Measurements from ENCODE around the gene TRMT2B. TPM values are rescaled to one million over a fixed set of nuclear protein-coding genes. Genes with fewer than 3 reads are reported as not detected.

The TRMT2B gene
- total and polyA plus RNA-seq, 4 donors: 7.9 to 22.4 (median 14.8) TPM

DNA sequence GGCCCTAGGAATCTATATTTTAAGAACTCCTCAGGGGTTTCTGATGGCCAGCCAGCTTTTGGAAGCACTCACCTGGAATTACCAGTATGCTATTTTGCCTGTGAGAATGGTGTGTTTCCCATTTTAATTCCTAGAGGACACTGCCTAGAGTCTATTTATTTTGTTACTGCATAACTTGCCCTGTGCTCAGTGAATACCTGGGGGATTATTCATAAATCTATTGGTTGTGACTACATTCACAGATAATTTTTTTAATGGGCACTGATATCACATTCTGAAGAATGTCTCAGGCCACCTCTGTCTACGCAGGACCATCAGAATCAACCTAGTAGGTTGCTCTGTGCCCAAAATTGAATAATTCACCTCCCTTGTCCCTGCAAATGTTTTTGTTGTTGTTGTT, 75.7 kb downstream of the TRMT2B start:
- H3K4me1 ChIP-seq (ENCODE audit: control insufficient read depth in 5 of 5, insufficient read depth in 5 of 5, low read length in 5 of 5): no peaks in the 10 kb centered on the region
- H3K9me3 ChIP-seq (ENCODE audit: control insufficient read depth in 4 of 4, insufficient read depth in 3 of 4, low read length in 3 of 4): peaks cover 0 to 2% (median 0%) of the 10 kb centered on the region in 4 donors
- DNase-seq (no peak), ATAC-seq (ENCODE audit: insufficient read depth, low FRiP score) (no peak)
- H3K9ac ChIP-seq (ENCODE audit: insufficient read depth in 1 of 2, low read length in 2 of 2): no peak overlapping the region
- H3K36me3 ChIP-seq (ENCODE audit: control insufficient read depth in 4 of 4, insufficient read depth in 4 of 4, low read length in 4 of 4): no peaks in the 10 kb centered on the region
- no peak overlapping the region for H3K27ac ChIP-seq (ENCODE audit: low read depth in 1 of 2, low read length in 1 of 2)
- H3K27me3 ChIP-seq (ENCODE audit: control insufficient read depth in 3 of 3, insufficient read depth in 3 of 3, low read length in 2 of 3): no peaks in the 10 kb centered on the region
- H3K4me3 ChIP-seq: no peak overlapping the region
- WGBS, 2 donors: 85 to 100% methylated on average over 1 of the region's 1 CpG
- TF ChIP-seq CTCF (IDR thresholded peaks at IDR 0.05; ENCODE audit: control extremely low read depth, extremely low read depth): no peak

GRCh38 chrX:100975212-100975611, 76.7 kb downstream of the TRMT2B start:
- H3K4me3 ChIP-seq: no peak overlapping the region
- WGBS, 2 donors: 95 to 97% methylated on average over 3 of the region's 3 CpGs
- DNase-seq (no peak), ATAC-seq (ENCODE audit: insufficient read depth, low FRiP score) (no peak)
- no peaks in the 10 kb centered on the region for H3K36me3 ChIP-seq (ENCODE audit: control insufficient read depth in 4 of 4, insufficient read depth in 4 of 4, low read length in 4 of 4)
- peaks cover 0 to 2% (median 0%) of the 10 kb centered on the region in 4 donors for H3K9me3 ChIP-seq (ENCODE audit: control insufficient read depth in 4 of 4, insufficient read depth in 3 of 4, low read length in 3 of 4)
- no peak overlapping the region for H3K27ac ChIP-seq (ENCODE audit: low read depth in 1 of 2, low read length in 1 of 2)
- no peak for TF ChIP-seq CTCF (IDR thresholded peaks at IDR 0.05; ENCODE audit: control extremely low read depth, extremely low read depth)
- H3K4me1 ChIP-seq (ENCODE audit: control insufficient read depth in 5 of 5, insufficient read depth in 5 of 5, low read length in 5 of 5): no peaks in the 10 kb centered on the region
- H3K9ac ChIP-seq (ENCODE audit: insufficient read depth in 1 of 2, low read length in 2 of 2): no peak overlapping the region
- no peaks in the 10 kb centered on the region for H3K27me3 ChIP-seq (ENCODE audit: control insufficient read depth in 3 of 3, insufficient read depth in 3 of 3, low read length in 2 of 3)

GRCh38 chrX:100973411-100973810, 78.5 kb downstream of the TRMT2B start:
- TF ChIP-seq CTCF (IDR thresholded peaks at IDR 0.05; ENCODE audit: control extremely low read depth, extremely low read depth): no peak
- no peaks in the 10 kb centered on the region for H3K4me1 ChIP-seq (ENCODE audit: control insufficient read depth in 5 of 5, insufficient read depth in 5 of 5, low read length in 5 of 5)
- no peak overlapping the region for H3K27ac ChIP-seq (ENCODE audit: low read depth in 1 of 2, low read length in 1 of 2)
- no peaks in the 10 kb centered on the region for H3K27me3 ChIP-seq (ENCODE audit: control insufficient read depth in 3 of 3, insufficient read depth in 3 of 3, low read length in 2 of 3)
- no peaks in the 10 kb centered on the region for H3K9me3 ChIP-seq (ENCODE audit: control insufficient read depth in 4 of 4, insufficient read depth in 3 of 4, low read length in 3 of 4)
- no peak for DNase-seq
- WGBS, 2 donors: 94 to 96% methylated on average over 9 to 12 of the region's 19 CpGs
- no peak overlapping the region for H3K9ac ChIP-seq (ENCODE audit: insufficient read depth in 1 of 2, low read length in 2 of 2)
- no peak overlapping the region for H3K4me3 ChIP-seq
- no peak for ATAC-seq (ENCODE audit: insufficient read depth, low FRiP score)
- no peaks in the 10 kb centered on the region for H3K36me3 ChIP-seq (ENCODE audit: control insufficient read depth in 4 of 4, insufficient read depth in 4 of 4, low read length in 4 of 4)

DNA sequence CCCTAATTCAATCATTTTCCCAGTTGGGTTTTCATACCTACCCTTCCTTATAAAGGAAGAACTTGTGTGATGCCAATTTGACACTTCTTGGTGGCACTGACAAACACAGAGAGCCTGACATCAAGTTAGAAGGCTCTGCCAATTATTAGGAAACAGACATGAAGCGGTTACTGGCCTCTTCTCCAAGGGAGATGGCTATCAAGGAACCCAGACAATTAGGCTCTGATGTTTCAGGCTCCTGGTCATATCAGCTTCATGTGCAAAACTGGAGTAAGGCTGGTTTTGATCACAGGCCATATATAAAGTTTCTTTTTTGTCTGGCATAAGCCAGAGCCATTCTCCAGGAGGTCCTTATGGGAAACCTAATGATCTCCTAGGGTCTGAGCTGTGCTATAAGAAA, 82.0 kb downstream of the TRMT2B start:
- Histone ChIP-seq H3K4me3 (no peak overlapping the region), H3K9me3 (ENCODE audit: control insufficient read depth in 4 of 4, insufficient read depth in 3 of 4, low read length in 3 of 4) (peaks cover 0 to 4% (median 0%) of the 10 kb centered on the region in 4 donors), H3K36me3 (ENCODE audit: control insufficient read depth in 4 of 4, insufficient read depth in 4 of 4, low read length in 4 of 4) (no peaks in the 10 kb centered on the region), H3K27me3 (ENCODE audit: control insufficient read depth in 3 of 3, insufficient read depth in 3 of 3, low read length in 2 of 3) (no peaks in the 10 kb centered on the region), H3K4me1 (ENCODE audit: control insufficient read depth in 5 of 5, insufficient read depth in 5 of 5, low read length in 5 of 5) (no peaks in the 10 kb centered on the region), H3K9ac (ENCODE audit: insufficient read depth in 1 of 2, low read length in 2 of 2) (no peak overlapping the region), H3K27ac (ENCODE audit: low read depth in 1 of 2, low read length in 1 of 2) (no peak overlapping the region)
- no peak for TF ChIP-seq CTCF (IDR thresholded peaks at IDR 0.05; ENCODE audit: control extremely low read depth, extremely low read depth)
- no peak for DNase-seq
- 61 to 100% methylated on average over 1 of the region's 1 CpG for WGBS, 2 donors
- ATAC-seq (ENCODE audit: insufficient read depth, low FRiP score): no peak

Measured in lung (tissue), 12 donors.